ENCODE results near the gene TEX22. TPM values are rescaled to one million over a fixed set of nuclear protein-coding genes. Genes with fewer than 3 reads are reported as not detected.

TEX22 gene
- total RNA-seq, 3 donors from 2014 or later = 0.71 to 1.7 (median 1.2) TPM

- DNase-seq (no peak), ATAC-seq (peak; percentile 64 to 70)
- Mint-ChIP-seq H3K4me1 (ENCODE audit: low read depth) (peaks cover 12% of the 10 kb centered on the region), H3K9me3 (no peaks in the 10 kb centered on the region), H3K27me3 (ENCODE audit: low read depth) (no peaks in the 10 kb centered on the region), H3K36me3 (ENCODE audit: insufficient read depth) (peaks cover under 1% of the 10 kb centered on the region), H3K4me3 (no peak overlapping the region)
These were observed 22.7 kb upstream of the TEX22 start for GRCh38 chr14:105375635-105376057.

DNA sequence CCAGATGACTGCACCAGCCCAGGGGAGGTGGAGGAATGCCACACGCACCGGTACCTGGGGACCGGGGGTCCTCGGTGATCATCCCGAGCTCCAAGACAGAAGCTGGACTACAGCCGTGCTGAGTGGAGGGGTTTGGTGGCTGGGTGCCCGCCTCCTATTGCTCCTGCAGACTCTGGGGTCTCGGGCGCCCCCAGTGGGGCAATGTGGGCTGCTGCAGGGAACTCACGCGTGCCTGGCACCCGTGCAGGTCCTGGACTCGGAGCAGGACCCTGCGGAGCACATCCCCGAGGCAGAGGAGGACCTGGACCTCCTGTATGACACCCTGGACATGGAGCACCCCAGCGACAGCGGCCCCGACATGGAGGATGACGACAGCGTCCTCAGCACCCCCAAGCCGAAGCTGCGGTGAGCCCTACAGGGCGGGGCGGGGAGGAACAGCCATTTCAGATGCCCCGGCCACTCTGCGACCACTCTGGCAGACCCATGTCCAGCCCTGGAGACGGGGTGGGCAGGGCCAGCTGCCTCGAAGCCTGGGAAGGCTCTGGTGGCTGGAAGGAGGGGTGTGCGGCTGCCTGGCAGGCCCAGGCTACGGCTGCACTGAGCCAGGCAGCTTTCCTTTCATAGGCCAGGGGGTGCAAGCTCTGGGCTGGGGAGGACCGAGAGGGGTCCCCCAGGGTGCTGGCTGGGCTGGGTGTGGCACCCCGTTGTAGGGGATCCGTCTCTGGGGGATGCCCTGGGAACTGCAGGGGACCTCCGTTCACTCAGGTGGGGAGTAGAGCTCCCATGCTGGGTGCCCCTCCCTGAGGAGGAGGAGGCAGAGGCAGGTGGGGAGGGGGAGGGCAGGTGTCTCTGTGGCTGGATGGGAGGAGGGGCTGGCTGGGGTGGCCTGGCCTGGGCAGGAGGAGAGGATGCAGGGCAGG is 21.6 kb upstream of the TEX22 start:
- ATAC-seq = no peak
- no peaks in the 10 kb centered on the region for H3K27me3 Mint-ChIP-seq (ENCODE audit: low read depth)
- H3K4me1 Mint-ChIP-seq (ENCODE audit: low read depth) = peaks cover 9% of the 10 kb centered on the region
- no peaks in the 10 kb centered on the region for H3K36me3 Mint-ChIP-seq (ENCODE audit: insufficient read depth)
- H3K9me3 Mint-ChIP-seq = no peaks in the 10 kb centered on the region
- H3K4me3 Mint-ChIP-seq = no peak overlapping the region
- no peak for DNase-seq

DNA sequence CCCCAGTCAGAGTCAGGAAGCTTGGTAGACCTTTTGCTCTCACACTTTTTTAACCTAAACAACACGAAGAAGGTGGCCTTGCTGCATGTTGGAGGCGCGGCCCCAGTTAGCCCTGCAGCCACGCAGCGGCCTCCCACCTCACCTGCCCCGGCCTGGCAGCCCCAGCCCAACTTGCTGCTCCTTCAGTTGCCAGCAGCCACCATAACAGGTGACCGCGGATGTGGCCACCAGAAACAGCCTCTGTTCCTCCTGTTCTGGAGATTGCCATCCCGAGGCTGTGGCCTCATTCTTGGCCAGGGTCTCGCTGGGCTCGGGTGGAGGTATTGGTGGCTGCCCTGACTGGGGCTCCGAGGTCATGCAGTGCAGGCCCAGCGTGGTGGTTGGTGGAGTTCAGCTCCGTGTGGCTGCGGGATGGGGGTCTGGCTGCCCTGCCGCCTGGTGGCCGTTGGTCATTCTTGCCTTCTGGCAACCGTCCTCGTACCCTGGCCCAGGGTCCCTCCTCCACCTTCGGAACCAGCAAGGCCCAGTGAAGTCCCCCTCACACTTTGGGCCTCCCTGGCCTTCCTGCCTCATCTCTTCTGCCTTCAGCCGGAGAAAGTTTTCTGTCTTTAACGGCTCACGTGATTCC is 20.7 kb upstream of the TEX22 start:
- H3K36me3 Mint-ChIP-seq (ENCODE audit: insufficient read depth) = no peaks in the 10 kb centered on the region
- H3K27me3 Mint-ChIP-seq (ENCODE audit: low read depth) = no peaks in the 10 kb centered on the region
- DNase-seq (no peak), ATAC-seq (no peak)
- no peak overlapping the region for H3K4me3 Mint-ChIP-seq
- no peaks in the 10 kb centered on the region for H3K9me3 Mint-ChIP-seq
- peaks cover 9% of the 10 kb centered on the region for H3K4me1 Mint-ChIP-seq (ENCODE audit: low read depth)

GRCh38 chr14:105378199-105378598 is 20.1 kb upstream of the TEX22 start:
- DNase-seq (no peak), ATAC-seq (no peak)
- no peaks in the 10 kb centered on the region for H3K27me3 Mint-ChIP-seq (ENCODE audit: low read depth)
- peaks cover 9% of the 10 kb centered on the region for H3K4me1 Mint-ChIP-seq (ENCODE audit: low read depth)
- no peaks in the 10 kb centered on the region for H3K36me3 Mint-ChIP-seq (ENCODE audit: insufficient read depth)
- H3K9me3 Mint-ChIP-seq = no peaks in the 10 kb centered on the region
- H3K4me3 Mint-ChIP-seq = no peak overlapping the region

DNA sequence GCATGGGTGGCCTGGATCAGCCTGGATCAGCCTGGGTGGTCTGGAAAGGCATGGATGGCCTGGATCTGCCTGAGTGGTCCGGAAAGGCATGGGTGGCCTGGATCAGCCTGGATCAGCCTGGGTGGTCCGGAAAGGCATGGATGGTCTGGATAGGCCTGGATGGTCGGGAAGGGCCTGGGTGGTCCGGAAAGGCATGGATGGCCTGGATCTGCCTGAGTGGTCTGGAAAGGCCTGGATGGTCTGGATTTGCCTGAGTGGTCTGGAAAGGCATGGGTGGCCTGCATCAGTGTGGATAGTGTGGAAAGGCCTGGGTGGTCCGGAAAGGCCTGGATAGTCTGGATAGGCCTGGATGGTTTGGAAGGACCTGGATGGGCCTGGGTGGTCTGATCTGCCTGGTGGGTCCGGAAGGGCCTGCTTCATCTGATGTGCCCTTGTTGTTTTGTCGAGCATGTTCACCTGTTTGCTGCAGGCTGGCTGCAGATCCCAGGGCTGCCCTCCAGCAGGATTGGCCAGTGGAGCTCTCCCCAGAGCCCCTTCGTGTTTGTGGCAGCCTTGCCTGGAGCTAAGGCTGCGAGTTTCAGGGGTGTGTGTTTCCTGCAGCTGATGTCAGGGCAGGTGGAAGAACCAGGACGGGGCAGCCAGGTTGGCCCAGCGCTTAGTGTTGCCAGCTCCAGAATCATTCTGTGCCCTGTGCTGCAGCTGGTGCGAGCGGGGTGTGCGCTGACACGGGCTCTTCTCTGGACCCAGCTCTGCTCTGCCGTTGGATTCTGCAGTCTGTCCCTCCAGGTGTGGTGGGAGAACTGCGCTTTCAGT is 19.3 kb upstream of the TEX22 start:
- Mint-ChIP-seq H3K9me3 (no peaks in the 10 kb centered on the region), H3K36me3 (ENCODE audit: insufficient read depth) (no peaks in the 10 kb centered on the region), H3K27me3 (ENCODE audit: low read depth) (no peaks in the 10 kb centered on the region), H3K4me3 (no peak overlapping the region), H3K4me1 (ENCODE audit: low read depth) (peaks cover 9% of the 10 kb centered on the region)
- ATAC-seq (no peak), DNase-seq (no peak)

DNA sequence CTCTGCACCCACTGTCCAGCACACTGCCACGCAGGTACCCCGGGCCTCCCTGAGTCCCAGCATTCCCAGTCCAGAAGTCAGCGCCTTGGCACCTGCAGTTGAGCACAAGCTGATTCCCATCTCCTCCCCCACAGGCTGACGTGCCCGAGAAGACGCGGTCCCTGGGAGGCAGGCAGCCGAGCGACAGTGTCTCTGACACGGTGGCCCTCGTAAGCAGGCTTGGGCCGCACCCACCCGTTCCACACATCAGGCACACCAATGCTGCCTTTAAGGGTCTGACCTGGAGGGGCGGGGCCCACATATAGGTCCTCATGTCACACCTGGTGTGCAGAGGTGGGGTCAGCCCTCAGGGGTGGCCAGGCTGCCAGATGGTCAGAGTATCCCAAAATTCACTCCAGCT is 18.4 kb upstream of the TEX22 start:
- ATAC-seq (no peak), DNase-seq (no peak)
- H3K27me3 Mint-ChIP-seq (ENCODE audit: low read depth) = no peaks in the 10 kb centered on the region
- no peaks in the 10 kb centered on the region for H3K9me3 Mint-ChIP-seq
- no peaks in the 10 kb centered on the region for H3K36me3 Mint-ChIP-seq (ENCODE audit: insufficient read depth)
- no peak overlapping the region for H3K4me3 Mint-ChIP-seq
- H3K4me1 Mint-ChIP-seq (ENCODE audit: low read depth) = peaks cover 9% of the 10 kb centered on the region

- no peak for DNase-seq
- no peaks in the 10 kb centered on the region for H3K27me3 Mint-ChIP-seq (ENCODE audit: low read depth)
- H3K9me3 Mint-ChIP-seq = no peaks in the 10 kb centered on the region
- peaks cover 4% of the 10 kb centered on the region for H3K4me1 Mint-ChIP-seq (ENCODE audit: low read depth)
- H3K36me3 Mint-ChIP-seq (ENCODE audit: insufficient read depth) = no peaks in the 10 kb centered on the region
- no peak overlapping the region for H3K4me3 Mint-ChIP-seq
- ATAC-seq = no peak
These were observed 17.6 kb upstream of the TEX22 start for GRCh38 chr14:105380756-105381155.

DNA sequence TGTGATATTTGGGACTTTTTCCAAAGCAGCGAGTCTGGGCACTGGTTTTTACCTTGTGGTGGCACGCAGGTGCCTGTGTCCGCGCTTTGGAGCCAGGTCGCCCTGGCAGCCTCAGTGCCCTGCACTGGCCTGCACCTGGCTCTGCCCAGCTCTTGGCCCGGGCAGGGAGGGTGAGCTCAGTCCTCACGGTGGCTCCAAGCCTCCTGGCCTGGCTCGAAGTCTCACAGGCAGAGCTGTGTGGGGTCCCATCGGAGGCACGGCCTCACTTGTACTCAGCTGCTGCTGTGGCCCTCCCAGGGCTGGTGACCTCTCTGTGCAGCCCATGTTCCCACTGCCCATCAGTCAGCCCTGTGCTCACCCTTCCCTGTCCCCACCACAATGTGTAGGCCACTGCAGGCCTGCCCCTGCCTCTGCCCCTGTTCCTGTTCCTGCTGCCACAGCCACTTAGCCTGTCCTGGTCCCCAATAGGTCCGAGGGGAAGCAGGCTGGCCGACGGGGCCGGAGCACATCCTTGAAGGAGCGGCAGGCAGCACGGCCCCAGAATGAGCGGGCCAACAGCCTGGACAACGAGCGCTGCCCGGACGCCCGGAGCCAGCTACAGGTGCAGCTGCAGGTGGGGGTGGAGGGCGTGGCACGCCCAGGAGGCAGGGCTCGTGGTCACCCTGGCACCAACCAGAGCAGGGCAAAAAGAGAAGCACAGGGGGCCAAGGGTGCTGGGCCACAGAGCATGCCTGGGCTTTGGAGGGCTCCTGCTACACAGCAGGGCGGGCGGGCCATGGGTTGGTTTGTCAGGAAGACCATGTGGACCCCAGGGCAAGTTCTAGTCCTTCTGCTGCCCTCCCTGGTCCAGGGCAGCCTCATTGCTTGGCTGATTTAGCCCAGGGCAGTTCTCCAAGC is 16.6 kb upstream of the TEX22 start:
- Mint-ChIP-seq H3K36me3 (ENCODE audit: insufficient read depth) (no peaks in the 10 kb centered on the region), H3K27me3 (ENCODE audit: low read depth) (no peaks in the 10 kb centered on the region), H3K4me1 (ENCODE audit: low read depth) (no peaks in the 10 kb centered on the region), H3K4me3 (no peak overlapping the region), H3K9me3 (no peaks in the 10 kb centered on the region)
- DNase-seq (no peak), ATAC-seq (no peak)

DNA sequence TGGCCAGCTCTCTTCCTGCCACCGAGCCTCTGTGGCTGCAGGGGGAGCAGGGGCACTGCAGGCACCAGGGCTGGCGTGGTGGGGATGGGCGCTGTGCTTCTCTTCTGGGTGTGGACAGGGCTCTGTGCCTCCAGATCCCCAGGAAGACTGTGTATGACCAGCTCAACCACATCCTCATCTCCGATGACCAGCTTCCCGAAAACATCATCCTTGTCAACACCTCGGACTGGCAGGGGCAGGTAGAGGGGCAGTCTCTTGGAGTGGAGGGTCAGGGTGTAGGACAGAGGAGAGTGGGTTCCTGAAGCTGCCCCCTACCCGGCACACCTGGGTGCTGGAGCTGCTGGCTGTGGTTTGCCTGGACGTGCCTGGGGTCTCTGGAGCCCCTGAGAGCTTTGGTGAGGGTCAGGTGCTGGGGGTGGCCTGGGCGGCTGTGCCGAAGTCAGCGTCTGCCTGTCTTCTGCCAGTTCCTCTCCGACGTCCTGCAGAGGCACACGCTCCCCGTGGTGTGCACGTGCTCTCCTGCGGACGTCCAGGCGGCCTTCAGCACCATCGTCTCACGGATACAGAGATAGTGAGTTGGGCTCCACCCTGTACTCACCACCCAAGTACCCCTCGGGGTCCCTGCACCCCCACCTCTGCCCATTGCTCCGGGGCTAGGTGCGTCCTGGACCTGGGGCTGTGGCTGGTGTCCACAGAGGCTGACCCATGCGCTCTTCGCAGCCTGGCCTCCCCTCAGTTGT is 15.8 kb upstream of the TEX22 start:
- Mint-ChIP-seq H3K4me3 (no peak overlapping the region), H3K4me1 (ENCODE audit: low read depth) (no peaks in the 10 kb centered on the region), H3K36me3 (ENCODE audit: insufficient read depth) (no peaks in the 10 kb centered on the region), H3K9me3 (no peaks in the 10 kb centered on the region), H3K27me3 (ENCODE audit: low read depth) (no peaks in the 10 kb centered on the region)
- DNase-seq = no peak
- no peak for ATAC-seq

DNA sequence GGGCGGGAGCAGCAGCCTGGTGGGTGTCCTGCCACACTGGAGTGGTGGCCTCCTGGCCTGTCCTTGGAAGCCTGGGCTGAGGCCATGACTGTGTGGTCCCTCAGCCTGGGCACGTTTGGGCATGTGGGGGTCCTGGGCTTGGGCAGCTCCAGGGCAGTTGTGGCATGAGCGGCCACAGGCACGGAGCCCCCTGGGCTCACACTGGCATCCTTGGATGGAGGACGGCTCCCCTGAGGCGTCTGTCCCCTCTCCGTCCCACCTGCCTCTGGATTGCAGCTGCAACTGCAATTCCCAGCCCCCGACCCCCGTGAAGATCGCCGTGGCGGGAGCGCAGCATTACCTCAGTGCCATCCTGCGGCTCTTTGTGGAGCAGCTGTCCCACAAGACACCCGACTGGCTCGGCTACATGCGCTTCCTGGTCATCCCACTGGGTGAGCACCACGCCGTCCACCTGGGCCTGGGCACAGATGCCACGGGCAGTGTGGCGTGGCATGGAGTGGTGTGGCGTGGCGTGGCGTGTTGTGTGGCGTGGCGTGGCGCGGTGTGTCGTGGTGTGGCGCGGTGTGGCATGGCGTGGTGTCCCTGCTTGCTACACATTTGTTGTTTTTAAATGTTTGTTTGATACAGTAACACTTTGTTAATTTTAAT is 15.1 kb upstream of the TEX22 start:
- no peak overlapping the region for H3K4me3 Mint-ChIP-seq
- no peaks in the 10 kb centered on the region for H3K36me3 Mint-ChIP-seq (ENCODE audit: insufficient read depth)
- H3K27me3 Mint-ChIP-seq (ENCODE audit: low read depth) = no peaks in the 10 kb centered on the region
- DNase-seq (no peak), ATAC-seq (no peak)
- no peaks in the 10 kb centered on the region for H3K9me3 Mint-ChIP-seq
- H3K4me1 Mint-ChIP-seq (ENCODE audit: low read depth) = no peaks in the 10 kb centered on the region

- Mint-ChIP-seq H3K9me3 (no peaks in the 10 kb centered on the region), H3K36me3 (ENCODE audit: insufficient read depth) (no peaks in the 10 kb centered on the region), H3K4me1 (ENCODE audit: low read depth) (no peaks in the 10 kb centered on the region), H3K4me3 (no peak overlapping the region), H3K27me3 (ENCODE audit: low read depth) (no peaks in the 10 kb centered on the region)
- ATAC-seq = no peak
- DNase-seq = no peak
These were observed 14.2 kb upstream of the TEX22 start for GRCh38 chr14:105384041-105384557.

- ATAC-seq = no peak
- DNase-seq = no peak
- no peaks in the 10 kb centered on the region for H3K27me3 Mint-ChIP-seq (ENCODE audit: low read depth)
- H3K9me3 Mint-ChIP-seq = no peaks in the 10 kb centered on the region
- H3K36me3 Mint-ChIP-seq (ENCODE audit: insufficient read depth) = no peaks in the 10 kb centered on the region
- no peaks in the 10 kb centered on the region for H3K4me1 Mint-ChIP-seq (ENCODE audit: low read depth)
- no peak overlapping the region for H3K4me3 Mint-ChIP-seq
These were observed 13.6 kb upstream of the TEX22 start for GRCh38 chr14:105384605-105385321.

All from activated T-cell treated with anti-CD3 and anti-CD28 coated beads, Interleukin-2, amount 50 U/mL, for 4 hours (primary cell).